Measurements from ENCODE around the gene RXRB.

The RXRB gene

DNA sequence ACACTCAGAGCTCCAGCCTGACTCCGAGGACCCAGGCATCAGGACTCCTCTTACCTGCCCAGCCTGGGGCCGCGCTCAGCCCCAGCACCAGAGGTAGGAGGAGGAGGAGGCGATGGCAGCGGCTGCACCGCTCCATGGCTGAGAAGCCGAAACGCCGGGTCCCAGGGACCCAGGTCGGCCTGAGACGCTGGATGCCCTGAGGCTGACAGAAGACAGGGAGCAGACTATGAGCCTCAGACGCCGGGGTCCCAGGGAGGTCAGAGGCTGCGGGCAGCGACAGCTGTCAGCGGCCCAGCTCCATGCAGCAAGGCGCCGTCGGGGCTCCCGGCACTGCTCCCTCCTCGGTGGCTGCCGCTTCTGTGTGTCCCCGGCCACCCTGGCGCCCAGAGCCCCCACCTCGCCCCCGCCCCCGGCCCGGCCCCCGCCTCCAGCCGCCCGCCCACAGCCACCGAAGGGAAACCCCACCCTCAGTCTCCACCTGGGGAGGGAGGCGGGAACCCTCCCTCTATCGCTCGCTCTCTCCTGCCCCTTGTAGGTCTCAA, 8.3 kb downstream of the RXRB start, which contains the start of gene COL11A2:
Gene COL11A2, minus strand, starts transcription at position 363 of the 542 bp plus-strand sequence. Its CDS starts 227 bp downstream, at position 136.
- Histone ChIP-seq H3K27ac (ENCODE audit: low read length) (no peak within 1 kb of the TSS), H3F3A (ENCODE audit: insufficient read depth, low read length) (no peaks in the 10 kb centered on the region), H3K9ac (ENCODE audit: low read length) (no peak within 1 kb of the TSS), H3K36me3 (replicated peaks; ENCODE audit: insufficient read depth, low read length) (no peaks in the 10 kb centered on the region; the same call in 1 of the 2 replicates), H3K27me3 (replicated peaks; ENCODE audit: insufficient read depth, low read length) (peaks cover 10% of the 10 kb centered on the region), H3K9me2 (replicated peaks; ENCODE audit: insufficient read depth, low read length) (no peaks in the 10 kb centered on the region), H4K20me1 (ENCODE audit: insufficient read depth, low read length) (no peaks in the 10 kb centered on the region), H3K9me3 (replicated peaks; ENCODE audit: insufficient read depth, low read length) (no peaks in the 10 kb centered on the region), H3K4me2 (ENCODE audit: low read depth, low read length) (no peak within 1 kb of the TSS), H3K4me1 (ENCODE audit: low read length) (no peaks in the 10 kb centered on the region), H2AFZ (ENCODE audit: low read length) (no peak within 1 kb of the TSS), H3K4me3 (ENCODE audit: low read length) (no peak within 1 kb of the TSS), H3K79me2 (ENCODE audit: low read length) (0 out of 2 replicates have a peak, but pooled peaks cover 3% of the 10 kb centered on the region)
- TF ChIP-seq EZH2 (optimal IDR thresholded peaks at IDR 0.05; ENCODE audit: low read depth, low read length) (no peak), EZH2phosphoT487 (IDR thresholded peaks at IDR 0.05; ENCODE audit: low read length) (no peak)
- TF ChIP-seq, protein P1, sequence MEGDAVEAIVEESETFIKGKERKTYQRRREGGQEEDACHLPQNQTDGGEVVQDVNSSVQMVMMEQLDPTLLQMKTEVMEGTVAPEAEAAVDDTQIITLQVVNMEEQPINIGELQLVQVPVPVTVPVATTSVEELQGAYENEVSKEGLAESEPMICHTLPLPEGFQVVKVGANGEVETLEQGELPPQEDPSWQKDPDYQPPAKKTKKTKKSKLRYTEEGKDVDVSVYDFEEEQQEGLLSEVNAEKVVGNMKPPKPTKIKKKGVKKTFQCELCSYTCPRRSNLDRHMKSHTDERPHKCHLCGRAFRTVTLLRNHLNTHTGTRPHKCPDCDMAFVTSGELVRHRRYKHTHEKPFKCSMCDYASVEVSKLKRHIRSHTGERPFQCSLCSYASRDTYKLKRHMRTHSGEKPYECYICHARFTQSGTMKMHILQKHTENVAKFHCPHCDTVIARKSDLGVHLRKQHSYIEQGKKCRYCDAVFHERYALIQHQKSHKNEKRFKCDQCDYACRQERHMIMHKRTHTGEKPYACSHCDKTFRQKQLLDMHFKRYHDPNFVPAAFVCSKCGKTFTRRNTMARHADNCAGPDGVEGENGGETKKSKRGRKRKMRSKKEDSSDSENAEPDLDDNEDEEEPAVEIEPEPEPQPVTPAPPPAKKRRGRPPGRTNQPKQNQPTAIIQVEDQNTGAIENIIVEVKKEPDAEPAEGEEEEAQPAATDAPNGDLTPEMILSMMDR (IDR thresholded peaks at IDR 0.05; ENCODE audit: low read length), result no peak
- DNase-seq, result no peak

DNA sequence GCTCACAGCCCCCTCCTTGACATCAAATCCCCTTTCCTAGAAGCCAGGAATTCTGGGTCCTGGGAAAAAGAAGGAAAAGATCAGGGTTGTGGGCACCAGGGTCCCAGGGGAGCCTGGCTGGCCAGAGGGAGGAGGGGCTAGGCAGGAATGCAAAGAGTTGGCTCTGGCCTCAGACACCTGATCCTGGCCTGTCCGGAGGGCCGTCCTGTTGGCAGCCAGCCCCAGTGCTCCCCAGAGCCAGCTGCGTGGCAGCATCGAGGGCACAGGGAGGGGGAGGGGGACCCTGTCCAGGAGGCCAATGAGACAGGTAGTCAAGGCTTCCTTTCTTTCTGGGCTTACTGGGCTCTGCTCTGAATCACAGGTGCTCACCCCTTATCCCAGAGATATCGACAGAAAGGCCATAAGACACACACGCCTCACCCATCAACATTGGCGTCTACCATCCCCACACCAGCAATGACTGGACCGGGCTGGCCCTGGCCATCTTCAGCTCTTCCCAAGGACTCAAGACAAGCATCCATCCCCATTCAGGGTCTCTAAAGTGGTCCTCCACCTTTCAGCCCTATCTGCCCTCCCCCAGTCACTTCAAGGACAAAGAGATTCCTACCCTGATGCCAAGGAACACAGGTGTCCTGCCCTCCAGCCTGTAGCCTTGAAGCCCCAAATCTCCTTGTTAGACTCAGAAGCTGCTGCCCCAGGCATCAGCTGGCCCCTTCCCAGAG, 8.9 kb downstream of the RXRB start:
- no peak overlapping the region for H3K4me2 ChIP-seq (ENCODE audit: low read depth, low read length)
- H3K9ac ChIP-seq (ENCODE audit: low read length), result no peak overlapping the region
- no peaks in the 10 kb centered on the region for H3K79me2 ChIP-seq (ENCODE audit: low read length)
- no peaks in the 10 kb centered on the region; the same call in 1 of the 2 replicates for H3K36me3 ChIP-seq (replicated peaks; ENCODE audit: insufficient read depth, low read length)
- DNase-seq, result no peak
- H2AFZ ChIP-seq (ENCODE audit: low read length), result no peak overlapping the region
- no peaks in the 10 kb centered on the region for H3F3A ChIP-seq (ENCODE audit: insufficient read depth, low read length)
- no peaks in the 10 kb centered on the region for H3K9me2 ChIP-seq (replicated peaks; ENCODE audit: insufficient read depth, low read length)
- no peak overlapping the region for H3K27ac ChIP-seq (ENCODE audit: low read length)
- no peaks in the 10 kb centered on the region for H3K9me3 ChIP-seq (replicated peaks; ENCODE audit: insufficient read depth, low read length)
- TF ChIP-seq EZH2phosphoT487 (IDR thresholded peaks at IDR 0.05; ENCODE audit: low read length) (no peak), EZH2 (optimal IDR thresholded peaks at IDR 0.05; ENCODE audit: low read depth, low read length) (no peak)
- TF ChIP-seq, protein P1 (IDR thresholded peaks at IDR 0.05; ENCODE audit: low read length), result no peak
- peaks cover 10% of the 10 kb centered on the region for H3K27me3 ChIP-seq (replicated peaks; ENCODE audit: insufficient read depth, low read length)
- no peak overlapping the region for H3K4me3 ChIP-seq (ENCODE audit: low read length)
- no peaks in the 10 kb centered on the region for H4K20me1 ChIP-seq (ENCODE audit: insufficient read depth, low read length)
- H3K4me1 ChIP-seq (ENCODE audit: low read length), result no peaks in the 10 kb centered on the region

DNA sequence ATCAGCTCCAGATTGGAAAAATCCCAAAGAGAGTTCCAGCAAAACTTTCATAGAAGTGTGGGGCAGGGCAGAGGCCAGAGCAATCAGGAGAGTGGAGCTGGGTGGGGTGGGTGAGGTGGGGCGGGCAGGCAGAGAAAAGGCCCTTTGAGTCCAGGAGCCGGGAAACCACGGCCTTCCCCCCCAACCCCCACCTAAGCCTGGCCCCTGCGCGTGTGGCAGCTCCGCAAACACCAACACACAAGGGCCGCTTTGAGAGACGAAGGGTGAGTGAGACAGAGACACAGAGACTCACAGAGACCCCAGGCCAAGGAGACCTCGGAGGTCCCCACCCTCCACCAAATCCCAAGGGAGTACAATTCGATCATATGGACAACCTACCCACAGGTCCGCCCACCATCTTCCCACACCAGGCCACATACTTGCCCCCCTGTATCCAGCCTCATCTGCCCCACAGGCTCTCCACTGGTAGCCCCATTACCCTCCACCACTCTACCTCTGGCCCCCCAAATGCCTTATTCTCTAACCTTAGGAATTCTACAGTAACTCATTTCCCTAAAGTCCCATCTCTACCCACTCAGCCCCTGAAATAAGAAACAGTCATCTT, 9.9 kb downstream of the RXRB start:
- Histone ChIP-seq H2AFZ (ENCODE audit: low read length) (no peak overlapping the region), H4K20me1 (ENCODE audit: insufficient read depth, low read length) (no peaks in the 10 kb centered on the region), H3K79me2 (ENCODE audit: low read length) (no peaks in the 10 kb centered on the region), H3K27me3 (replicated peaks; ENCODE audit: insufficient read depth, low read length) (peaks cover 10% of the 10 kb centered on the region), H3K36me3 (replicated peaks; ENCODE audit: insufficient read depth, low read length) (no peaks in the 10 kb centered on the region), H3K4me3 (ENCODE audit: low read length) (no peak overlapping the region), H3K9ac (ENCODE audit: low read length) (no peak overlapping the region), H3K4me2 (ENCODE audit: low read depth, low read length) (no peak overlapping the region), H3K27ac (ENCODE audit: low read length) (no peak overlapping the region), H3K9me3 (replicated peaks; ENCODE audit: insufficient read depth, low read length) (no peaks in the 10 kb centered on the region), H3F3A (ENCODE audit: insufficient read depth, low read length) (no peaks in the 10 kb centered on the region), H3K4me1 (ENCODE audit: low read length) (no peaks in the 10 kb centered on the region), H3K9me2 (replicated peaks; ENCODE audit: insufficient read depth, low read length) (no peaks in the 10 kb centered on the region)
- no peak for TF ChIP-seq EZH2 (optimal IDR thresholded peaks at IDR 0.05; ENCODE audit: low read depth, low read length)
- TF ChIP-seq, protein P1 (IDR thresholded peaks at IDR 0.05; ENCODE audit: low read length), result no peak
- no peak for TF ChIP-seq EZH2phosphoT487 (IDR thresholded peaks at IDR 0.05; ENCODE audit: low read length)
- DNase-seq, result no peak
